Trophoblast cell (in vitro differentiated cells and primary cell): ENCODE results near the gene EHF.

Source experiments
- DNase-seq, 2 donors: peaks; one replicate each; pipeline ENCODE4 v3.0.0-alpha.2; 2016
- H2AFZ ChIP-seq: 2 replicates; pipeline ENCODE4 v1.6.1; 2013; ENCODE audit warnings: low read length, moderate library complexity, mild to moderate bottlenecking; ENCODE audit not compliant: insufficient read depth, poor library complexity
- H2AK5ac ChIP-seq: 2 replicates; pipeline ENCODE4 v1.6.1; 2013; ENCODE audit warnings: mild to moderate bottlenecking, low read length
- H2BK120ac ChIP-seq: 2 replicates; pipeline ENCODE4 v1.6.1; 2013; ENCODE audit warnings: low read length, mild to moderate bottlenecking, moderate library complexity; ENCODE audit not compliant: insufficient read depth, poor library complexity
- H2BK12ac ChIP-seq: 2 replicates; pipeline ENCODE4 v1.6.1; 2013; ENCODE audit warnings: mild to moderate bottlenecking, low read length, moderate library complexity
- H2BK5ac ChIP-seq: 2 replicates; pipeline ENCODE4 v1.6.1; 2013; ENCODE audit warnings: low read length, low read depth, moderate library complexity, mild to moderate bottlenecking; ENCODE audit not compliant: poor library complexity
- H3K14ac ChIP-seq: 2 replicates; pipeline ENCODE4 v1.6.1; 2013; ENCODE audit warnings: mild to moderate bottlenecking, low read length
- H3K18ac ChIP-seq: 2 replicates; pipeline ENCODE4 v1.6.1; 2013; ENCODE audit warnings: mild to moderate bottlenecking, low read length
- H3K23ac ChIP-seq: 2 replicates; pipeline ENCODE4 v1.6.1; 2013; ENCODE audit warnings: low read length
- H3K27ac ChIP-seq: 2 replicates; pipeline ENCODE4 v1.5.1; 2013; ENCODE audit warnings: low read depth, mild to moderate bottlenecking, inconsistent platforms, low read length, moderate library complexity
- H3K27me3 ChIP-seq: 2 replicates; pipeline ENCODE4 v1.6.1; 2013; ENCODE audit warnings: inconsistent platforms, mild to moderate bottlenecking, low read length, moderate library complexity; ENCODE audit not compliant: insufficient read depth
- H3K36me3 ChIP-seq, 2 experiments: 1 replicate in 1 of 2; 2 replicates in 1 of 2; pipeline ENCODE4 v1.6.1; 2013; ENCODE audit warnings: low read length in 2 of 2, mild to moderate bottlenecking in 2 of 2, moderate library complexity in 1 of 2; ENCODE audit not compliant: insufficient read depth in 2 of 2, control insufficient read depth in 1 of 2
- H3K4ac ChIP-seq: 2 replicates; pipeline ENCODE4 v1.6.1; 2013; ENCODE audit warnings: low read depth, mild to moderate bottlenecking, low read length, moderate library complexity
- H3K4me1 ChIP-seq, 2 experiments: 1 replicate in 1 of 2; 2 replicates in 1 of 2; pipeline ENCODE4 v1.6.1; 2013; ENCODE audit warnings: low read length in 2 of 2, mild to moderate bottlenecking in 2 of 2, moderate library complexity in 1 of 2; ENCODE audit not compliant: insufficient read depth in 2 of 2, control insufficient read depth in 1 of 2
- H3K4me2 ChIP-seq: 2 replicates; pipeline ENCODE4 v1.6.1; 2013; ENCODE audit warnings: inconsistent platforms, mild to moderate bottlenecking, low read length, moderate library complexity
- H3K4me3 ChIP-seq: 2 replicates; pipeline ENCODE4 v1.5.1; 2013; ENCODE audit warnings: mild to moderate bottlenecking, low read depth, low read length, inconsistent platforms
- H3K79me1 ChIP-seq: one replicate; pipeline ENCODE4 v1.6.1; 2013; ENCODE audit warnings: low read length
- H3K79me2 ChIP-seq: 2 replicates; pipeline ENCODE4 v1.6.1; 2013; ENCODE audit warnings: low read length, mild to moderate bottlenecking; ENCODE audit not compliant: control insufficient read depth, insufficient read depth, poor library complexity
- H3K9ac ChIP-seq: 2 replicates; pipeline ENCODE4 v1.6.1; 2013; ENCODE audit warnings: mild to moderate bottlenecking, low read length
- H3K9me3 ChIP-seq: 2 replicates; pipeline ENCODE4 v1.6.1; 2013; ENCODE audit warnings: low read depth, mild to moderate bottlenecking, control low read depth, inconsistent platforms, low read length; ENCODE audit not compliant: insufficient read depth
- H4K12ac ChIP-seq: 2 replicates; pipeline ENCODE4 v1.6.1; 2013; ENCODE audit warnings: low read depth, mild to moderate bottlenecking, low read length, moderate library complexity
- H4K8ac ChIP-seq: 2 replicates; pipeline ENCODE4 v1.6.1; 2013; ENCODE audit warnings: low read depth, mild to moderate bottlenecking, low read length, moderate library complexity
- H4K91ac ChIP-seq: one replicate; pipeline ENCODE4 v1.6.1; 2013; ENCODE audit warnings: low read depth, mild to moderate bottlenecking, low read length, moderate library complexity
- WGBS: extraction: QIAGEN DNeasy Blood & Tissue Kit; methylation state at CpG from one replicate; pipeline ENCODE4 v1.1.7; 2013; ENCODE audit warnings: missing lambda C conversion rate; ENCODE audit not compliant: insufficient read length, insufficient coverage; ENCODE audit errors: extremely low coverage; 5-methylcytosine and 5-hydroxymethylcytosine counted together

EHF gene

GRCh38 chr11:34619062-34619516 lies 1.8 kb upstream of the EHF start:
- Histone ChIP-seq H4K91ac (no peak overlapping the region), H4K12ac (no peak overlapping the region), H3K27me3 (no peaks in the 10 kb centered on the region), H2AFZ (no peak overlapping the region), H2BK12ac (no peak overlapping the region), H2AK5ac (no peak overlapping the region), H3K79me1 (no peaks in the 10 kb centered on the region), H3K4me2 (no peak overlapping the region), H3K27ac (no peak overlapping the region), H2BK5ac (no peak overlapping the region), H4K8ac (no peak overlapping the region), H3K18ac (no peak overlapping the region), H3K9ac (no peak overlapping the region), H3K79me2 (no peaks in the 10 kb centered on the region), H3K23ac (no peak overlapping the region), H3K14ac (no peak overlapping the region), H3K36me3 (no peaks in the 10 kb centered on the region), H3K9me3 (peaks cover 3% of the 10 kb centered on the region), H3K4me1 (peaks cover 2 to 6% of the 10 kb centered on the region in 2 experiments), H3K4ac (no peak overlapping the region), H2BK120ac (no peak overlapping the region), H3K4me3 (no peak overlapping the region)
- no CpG with 5 or more reads among the region's 2 CpGs for WGBS
- peak; percentile 26 to 45 for DNase-seq

DNA sequence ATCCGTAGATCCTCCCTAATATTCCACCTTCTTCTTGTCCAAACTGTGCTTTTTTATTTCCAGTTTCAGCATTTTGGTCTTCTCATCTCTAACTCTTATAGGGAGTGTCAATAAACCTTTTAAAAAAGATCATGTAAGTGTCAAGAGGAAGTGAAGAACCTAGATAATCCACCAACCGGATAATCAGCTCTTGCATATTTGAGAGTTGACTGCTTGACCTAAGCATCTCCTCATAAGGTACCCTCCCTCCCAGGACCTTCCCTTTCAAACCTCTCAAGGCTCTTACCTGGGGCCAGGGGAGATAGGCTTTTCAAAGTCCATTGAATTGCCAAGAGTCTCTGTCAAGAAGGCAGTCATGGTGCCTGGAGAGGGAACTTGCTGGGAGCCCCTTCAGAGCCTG lies 691 bp upstream of the EHF start:
- Histone ChIP-seq H3K79me1 (no peaks in the 10 kb centered on the region), H4K91ac (no peak overlapping the region), H2BK12ac (no peak overlapping the region), H3K9me3 (peaks cover 4% of the 10 kb centered on the region), H3K4me3 (no peak overlapping the region), H3K4me2 (no peak overlapping the region), H4K8ac (no peak overlapping the region), H3K36me3 (no peaks in the 10 kb centered on the region), H2AK5ac (no peak overlapping the region), H3K14ac (no peak overlapping the region), H3K79me2 (no peaks in the 10 kb centered on the region), H3K4ac (no peak overlapping the region), H2BK5ac (no peak overlapping the region), H2AFZ (no peak overlapping the region), H3K9ac (no peak overlapping the region), H3K27me3 (no peaks in the 10 kb centered on the region), H2BK120ac (no peak overlapping the region), H3K4me1 (peaks cover 2 to 6% of the 10 kb centered on the region in 2 experiments), H3K23ac (no peak overlapping the region), H3K18ac (no peak overlapping the region), H3K27ac (no peak overlapping the region), H4K12ac (no peak overlapping the region)
- no CpG with 5 or more reads among the region's 2 CpGs for WGBS
- no peak for DNase-seq

DNA sequence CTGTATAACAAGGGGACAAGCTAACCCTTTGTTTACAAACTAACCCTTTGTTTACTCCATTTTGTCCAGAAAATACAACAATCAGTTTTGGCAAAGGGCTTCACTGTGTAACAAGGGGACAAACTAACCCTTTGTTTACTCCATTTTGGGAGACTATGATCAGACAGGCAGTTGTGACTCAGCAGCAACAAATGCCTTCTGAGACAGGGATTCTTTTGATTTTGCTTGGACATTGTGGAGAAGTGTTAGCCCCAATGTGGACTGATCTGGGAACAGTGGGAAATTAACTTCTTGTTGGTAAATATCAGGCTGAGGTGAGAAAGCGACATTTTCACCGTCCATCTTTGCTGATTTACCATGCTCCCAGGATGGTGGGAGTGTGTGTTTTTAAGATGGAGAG lies 983 bp downstream of the EHF start:
- Histone ChIP-seq H2BK120ac (no peak overlapping the region), H4K8ac (no peak overlapping the region), H3K27me3 (no peaks in the 10 kb centered on the region), H3K36me3 (no peaks in the 10 kb centered on the region), H3K14ac (no peak overlapping the region), H3K4ac (no peak overlapping the region), H2AFZ (no peak overlapping the region), H4K12ac (no peak overlapping the region), H3K4me3 (no peak overlapping the region), H3K23ac (no peak overlapping the region), H3K79me2 (no peaks in the 10 kb centered on the region), H3K9me3 (peaks cover 4% of the 10 kb centered on the region), H3K18ac (no peak overlapping the region), H2BK12ac (no peak overlapping the region), H3K4me2 (no peak overlapping the region), H3K27ac (no peak overlapping the region), H3K4me1 (peaks cover 2 to 6% of the 10 kb centered on the region in 2 experiments), H4K91ac (no peak overlapping the region), H2BK5ac (no peak overlapping the region), H3K9ac (no peak overlapping the region), H2AK5ac (no peak overlapping the region), H3K79me1 (no peaks in the 10 kb centered on the region)
- WGBS, result no CpG with 5 or more reads among the region's 2 CpGs
- no peak for DNase-seq

GRCh38 chr11:34623463-34623862 lies 2.6 kb downstream of the EHF start:
- no peak overlapping the region for H3K4me2 ChIP-seq
- H3K4me3 ChIP-seq, result no peak overlapping the region
- DNase-seq, result no peak
- H2BK12ac ChIP-seq, result no peak overlapping the region
- H3K79me1 ChIP-seq, result no peaks in the 10 kb centered on the region
- H3K9me3 ChIP-seq, result peaks cover 2% of the 10 kb centered on the region
- no peak overlapping the region for H4K12ac ChIP-seq
- no peak overlapping the region for H2BK5ac ChIP-seq
- no peak overlapping the region for H3K9ac ChIP-seq
- H3K27me3 ChIP-seq, result no peaks in the 10 kb centered on the region
- no peaks in the 10 kb centered on the region for H3K36me3 ChIP-seq
- no peak overlapping the region for H3K4ac ChIP-seq
- H3K23ac ChIP-seq, result no peak overlapping the region
- H2AFZ ChIP-seq, result no peak overlapping the region
- WGBS, result no CpG with 5 or more reads among the region's 9 CpGs
- H4K8ac ChIP-seq, result no peak overlapping the region
- H2AK5ac ChIP-seq, result no peak overlapping the region
- H4K91ac ChIP-seq, result no peak overlapping the region
- no peak overlapping the region for H3K18ac ChIP-seq
- no peaks in the 10 kb centered on the region for H3K79me2 ChIP-seq
- H3K27ac ChIP-seq, result no peak overlapping the region
- H3K4me1 ChIP-seq, result peaks cover 2 to 6% of the 10 kb centered on the region in 2 experiments
- no peak overlapping the region for H2BK120ac ChIP-seq
- H3K14ac ChIP-seq, result no peak overlapping the region
